LNCaP clone FGC (cell line): ENCODE data around the gene UBAC2.

Experiments
- DNase-seq: peaks from one replicate; pipeline ENCODE4 v3.0.0-alpha.2; 2011; ENCODE audit warnings: low read depth
- H3K4me3 ChIP-seq: 2 replicates; pipeline ENCODE4 v1.5.1; 2011; ENCODE audit warnings: mild to moderate bottlenecking, low read depth, low read length, control low read depth
- TF ChIP-seq, protein P1 (sequence below): IDR thresholded peaks from 2 replicates; pipeline ENCODE4 v1.5.1; 2012; ENCODE audit warnings: mild to moderate bottlenecking; ENCODE audit not compliant: control insufficient read depth, insufficient read depth; ENCODE audit errors: extremely low read depth

UBAC2 gene

DNA sequence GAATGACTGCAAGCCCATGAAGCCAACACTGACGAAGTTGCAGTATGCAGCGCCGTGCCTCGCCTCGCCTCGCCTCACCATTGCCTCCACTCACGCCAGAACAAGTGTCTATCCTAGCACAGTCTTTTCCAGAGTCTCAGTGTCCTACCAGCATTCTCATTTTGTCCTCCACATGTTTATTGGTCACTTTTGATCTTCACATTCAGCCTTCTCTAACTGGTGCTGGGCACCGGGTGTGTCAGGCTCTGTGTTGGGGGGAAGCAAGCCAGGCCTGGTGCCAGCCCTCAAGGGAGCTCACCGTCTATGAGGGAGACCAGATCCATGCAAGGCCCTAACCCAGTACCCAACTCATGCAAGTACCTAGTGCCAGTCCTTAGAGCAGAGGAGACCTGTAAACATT lies 176.3 kb downstream of the UBAC2 start:
- TF ChIP-seq, protein P1, sequence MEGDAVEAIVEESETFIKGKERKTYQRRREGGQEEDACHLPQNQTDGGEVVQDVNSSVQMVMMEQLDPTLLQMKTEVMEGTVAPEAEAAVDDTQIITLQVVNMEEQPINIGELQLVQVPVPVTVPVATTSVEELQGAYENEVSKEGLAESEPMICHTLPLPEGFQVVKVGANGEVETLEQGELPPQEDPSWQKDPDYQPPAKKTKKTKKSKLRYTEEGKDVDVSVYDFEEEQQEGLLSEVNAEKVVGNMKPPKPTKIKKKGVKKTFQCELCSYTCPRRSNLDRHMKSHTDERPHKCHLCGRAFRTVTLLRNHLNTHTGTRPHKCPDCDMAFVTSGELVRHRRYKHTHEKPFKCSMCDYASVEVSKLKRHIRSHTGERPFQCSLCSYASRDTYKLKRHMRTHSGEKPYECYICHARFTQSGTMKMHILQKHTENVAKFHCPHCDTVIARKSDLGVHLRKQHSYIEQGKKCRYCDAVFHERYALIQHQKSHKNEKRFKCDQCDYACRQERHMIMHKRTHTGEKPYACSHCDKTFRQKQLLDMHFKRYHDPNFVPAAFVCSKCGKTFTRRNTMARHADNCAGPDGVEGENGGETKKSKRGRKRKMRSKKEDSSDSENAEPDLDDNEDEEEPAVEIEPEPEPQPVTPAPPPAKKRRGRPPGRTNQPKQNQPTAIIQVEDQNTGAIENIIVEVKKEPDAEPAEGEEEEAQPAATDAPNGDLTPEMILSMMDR, result no peak
- no peak for DNase-seq

DNA sequence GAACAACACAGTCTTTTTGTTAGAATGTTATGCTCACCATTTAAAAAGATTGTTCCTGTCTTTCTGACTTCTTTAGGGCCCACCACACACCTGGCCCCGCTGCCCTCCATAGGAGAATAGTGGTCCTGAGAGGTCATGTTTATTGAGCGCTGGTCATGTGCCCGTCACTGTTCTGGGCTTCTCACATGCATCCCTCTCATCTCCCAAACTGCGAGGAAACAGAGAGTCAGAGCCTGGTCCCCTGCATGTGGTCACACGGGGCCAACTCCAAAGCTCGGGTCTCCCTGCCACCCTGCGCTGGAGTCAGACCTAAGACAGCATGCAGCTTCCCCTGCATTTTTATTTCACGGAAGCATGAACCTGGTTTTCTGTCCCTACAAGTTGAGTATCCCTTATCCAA lies 177.0 kb downstream of the UBAC2 start:
- DNase-seq, result no peak
- TF ChIP-seq, protein P1, result no peak
- no peak overlapping the region for H3K4me3 ChIP-seq

More for the DNA sequence above, 176.3 kb downstream of the UBAC2 start:
- no peak overlapping the region for H3K4me3 ChIP-seq

DNA sequence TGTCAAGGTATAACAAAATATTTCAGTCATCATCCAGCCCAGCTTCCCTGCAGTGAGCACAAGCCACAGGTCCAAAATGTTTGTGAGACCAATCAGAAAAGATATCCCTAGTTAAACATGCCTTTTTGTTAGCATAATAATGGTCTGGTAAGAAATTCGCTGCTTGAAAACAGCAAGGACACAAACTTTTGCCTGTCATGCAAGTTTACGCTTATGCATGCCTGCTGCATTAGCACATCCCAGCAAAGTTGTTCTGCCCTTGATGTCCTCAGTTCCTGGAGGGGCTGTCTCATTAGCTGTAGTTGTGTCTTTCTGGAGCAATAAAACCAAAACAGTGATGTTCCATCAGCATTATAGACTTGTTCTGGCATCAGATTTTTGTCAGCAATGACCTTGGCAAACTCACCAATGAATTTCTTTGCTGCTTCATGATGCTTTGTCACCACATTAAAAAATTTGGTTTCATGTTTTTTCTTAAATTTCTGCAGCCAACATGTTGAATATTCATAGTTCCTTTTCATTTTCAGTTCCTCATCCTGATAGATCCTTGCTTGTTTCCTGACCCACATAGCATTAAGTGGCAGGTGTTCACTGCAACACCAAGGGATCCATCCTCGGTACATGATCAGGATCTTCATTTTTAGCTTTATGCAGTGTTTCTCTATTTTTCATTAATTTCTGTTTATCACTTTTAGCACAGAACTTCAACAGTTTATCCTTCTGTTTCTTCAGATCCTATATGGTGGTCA lies 178.5 kb downstream of the UBAC2 start:
- TF ChIP-seq, protein P1, result no peak
- no peak for DNase-seq
- no peak overlapping the region for H3K4me3 ChIP-seq

- no peak for DNase-seq
- H3K4me3 ChIP-seq, result no peak overlapping the region
- TF ChIP-seq, protein P1, result no peak
Measured at GRCh38 chr13:99379856-99380801, 179.5 kb downstream of the UBAC2 start.

GRCh38 chr13:99380921-99381645 lies 180.4 kb downstream of the UBAC2 start:
- TF ChIP-seq, protein P1, result no peak
- H3K4me3 ChIP-seq, result no peak overlapping the region
- DNase-seq, result no peak

DNA sequence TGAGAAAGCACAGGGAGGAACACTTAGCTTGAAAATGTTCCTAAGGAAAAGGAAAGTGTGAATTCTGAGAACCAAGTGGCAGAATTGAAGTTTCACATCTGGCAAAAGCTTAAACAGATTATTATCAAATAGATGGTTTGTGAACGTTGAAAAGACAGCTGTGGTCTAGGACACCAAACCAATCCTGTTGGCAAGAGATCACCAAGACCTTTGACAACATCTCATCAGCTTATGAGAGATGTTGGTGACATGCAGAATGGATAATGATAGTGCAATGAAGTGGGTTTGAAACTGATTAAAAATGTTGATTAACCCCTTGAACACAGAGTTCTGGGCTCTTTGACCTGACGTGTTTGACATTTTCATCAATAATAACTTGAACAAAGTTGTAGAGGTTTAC lies 181.1 kb downstream of the UBAC2 start:
- no peak for DNase-seq
- H3K4me3 ChIP-seq, result no peak overlapping the region
- TF ChIP-seq, protein P1, result no peak
